ENCODE data around the gene GALR3. TPM values are rescaled to one million over a fixed set of nuclear protein-coding genes. Genes with fewer than 3 reads are reported as not detected.
A peak's percentile ranks its signal among the peaks of the same experiment; 100 is the strongest.

Gene GALR3
- total RNA-seq, 4 donors from 2014 or later: not detected

DNA sequence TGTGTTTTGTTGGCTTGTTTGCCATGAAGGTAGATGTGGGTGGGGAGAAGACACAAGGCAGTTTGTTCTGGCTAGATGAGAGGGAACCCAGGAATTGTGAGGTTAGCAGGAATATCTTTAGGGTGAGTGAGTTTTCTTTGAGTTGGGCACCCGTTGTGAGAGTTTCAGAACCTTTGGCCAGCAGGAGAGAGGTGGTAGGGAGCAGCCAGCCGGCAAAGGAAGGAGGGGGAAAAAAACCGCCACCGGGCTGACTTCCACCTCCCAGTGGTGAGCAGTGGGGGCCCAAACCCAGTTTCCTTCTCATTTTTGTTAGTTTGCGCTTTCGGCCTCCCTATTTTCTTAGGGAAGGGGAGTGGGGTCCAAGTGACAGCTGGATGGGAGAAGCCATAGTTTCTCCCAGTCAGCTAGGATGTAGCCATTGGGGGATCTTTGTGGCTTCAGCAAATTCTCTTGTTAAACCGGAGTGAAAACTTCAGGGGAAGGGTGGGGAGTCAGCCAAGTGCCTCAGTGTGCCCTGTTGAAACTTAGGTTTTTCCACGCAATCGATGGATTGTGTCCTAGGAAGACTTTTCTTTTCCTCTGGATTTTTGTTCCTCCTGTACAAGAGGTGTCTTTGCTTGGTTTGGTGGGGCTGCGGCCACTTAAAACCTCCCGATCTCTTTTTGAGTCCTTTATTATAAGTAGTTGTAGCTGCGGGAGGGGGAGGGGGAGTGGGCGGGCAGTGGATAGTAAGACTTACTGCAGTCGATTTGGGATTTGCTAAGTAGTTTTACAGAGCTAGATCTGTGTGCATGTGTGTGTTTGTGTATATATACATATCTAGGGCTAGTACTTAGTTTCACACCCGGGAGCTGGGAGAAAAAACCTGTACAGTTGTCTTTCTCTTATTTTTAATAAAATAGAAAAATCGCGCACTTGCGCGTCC is 16.5 kb upstream of the GALR3 start:
- peak in 1 of 2 donors; percentile 49 for DNase-seq
- Histone ChIP-seq H3K27me3 (no peaks in the 10 kb centered on the region), H3K36me3 (no peaks in the 10 kb centered on the region), H3K27ac (peak overlapping the region; percentile 85 to 86), H3K4me1 (peaks cover 0 to 5% of the 10 kb centered on the region in 2 donors), H3K4me3 (peak overlapping the region; percentile 43 to 50), H3K9me3 (no peaks in the 10 kb centered on the region)
- TF ChIP-seq, protein P1, sequence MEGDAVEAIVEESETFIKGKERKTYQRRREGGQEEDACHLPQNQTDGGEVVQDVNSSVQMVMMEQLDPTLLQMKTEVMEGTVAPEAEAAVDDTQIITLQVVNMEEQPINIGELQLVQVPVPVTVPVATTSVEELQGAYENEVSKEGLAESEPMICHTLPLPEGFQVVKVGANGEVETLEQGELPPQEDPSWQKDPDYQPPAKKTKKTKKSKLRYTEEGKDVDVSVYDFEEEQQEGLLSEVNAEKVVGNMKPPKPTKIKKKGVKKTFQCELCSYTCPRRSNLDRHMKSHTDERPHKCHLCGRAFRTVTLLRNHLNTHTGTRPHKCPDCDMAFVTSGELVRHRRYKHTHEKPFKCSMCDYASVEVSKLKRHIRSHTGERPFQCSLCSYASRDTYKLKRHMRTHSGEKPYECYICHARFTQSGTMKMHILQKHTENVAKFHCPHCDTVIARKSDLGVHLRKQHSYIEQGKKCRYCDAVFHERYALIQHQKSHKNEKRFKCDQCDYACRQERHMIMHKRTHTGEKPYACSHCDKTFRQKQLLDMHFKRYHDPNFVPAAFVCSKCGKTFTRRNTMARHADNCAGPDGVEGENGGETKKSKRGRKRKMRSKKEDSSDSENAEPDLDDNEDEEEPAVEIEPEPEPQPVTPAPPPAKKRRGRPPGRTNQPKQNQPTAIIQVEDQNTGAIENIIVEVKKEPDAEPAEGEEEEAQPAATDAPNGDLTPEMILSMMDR (IDR thresholded peaks at IDR 0.05): no peak
- TF ChIP-seq POLR2A (IDR thresholded peaks at IDR 0.05): no peak
- intact Hi-C loops (cut with DNase I; ENCODE audit: low total_unique reads): no loop called here

DNA sequence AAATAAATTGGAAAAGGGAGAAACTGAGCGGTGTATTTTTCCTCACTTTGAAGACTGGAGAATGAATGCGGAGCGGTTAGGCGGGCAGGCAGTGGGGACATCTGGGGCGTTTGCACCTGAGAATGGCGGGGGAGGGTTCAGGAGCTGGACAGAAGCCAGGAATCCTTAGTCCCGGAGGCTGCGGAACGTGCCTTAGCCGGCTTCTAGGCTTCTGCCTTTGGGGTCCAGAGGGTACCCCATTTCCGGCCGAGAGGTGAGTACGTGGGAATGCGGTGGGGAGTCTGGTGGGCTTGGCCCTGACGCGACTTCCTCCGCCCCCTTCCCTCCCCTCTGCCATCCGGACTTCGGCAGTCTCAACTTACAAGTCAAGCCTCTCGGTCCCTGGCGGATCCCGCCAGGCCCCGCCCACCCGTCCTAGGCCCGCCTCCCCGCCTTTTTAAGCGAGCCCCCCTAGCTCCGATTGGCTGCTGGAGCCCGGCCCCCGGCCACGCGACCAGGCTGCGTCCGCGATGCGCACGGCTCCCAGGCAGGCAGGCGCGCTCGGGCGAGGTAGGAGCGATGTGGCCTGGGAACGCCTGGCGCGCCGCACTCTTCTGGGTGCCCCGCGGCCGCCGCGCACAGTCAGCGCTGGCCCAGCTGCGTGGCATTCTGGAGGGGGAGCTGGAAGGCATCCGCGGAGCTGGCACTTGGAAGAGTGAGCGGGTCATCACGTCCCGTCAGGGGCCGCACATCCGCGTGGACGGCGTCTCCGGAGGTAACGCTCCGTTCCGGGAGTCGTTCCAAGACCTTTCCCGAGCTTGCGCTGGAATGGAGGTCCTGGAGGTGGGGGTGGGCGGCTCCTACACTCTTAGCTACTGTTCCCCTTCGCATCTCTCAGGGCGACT is 15.5 kb upstream of the GALR3 start, which contains the start of gene GCAT:
Gene GCAT, plus strand, starts transcription at position 525 of the 884 bp plus-strand sequence. Its CDS starts 34 bp downstream, at position 559.
- Histone ChIP-seq H3K4me3 (peak within 1 kb of the TSS; percentile 43 to 50), H3K27me3 (no peaks in the 10 kb centered on the region), H3K9me3 (no peaks in the 10 kb centered on the region), H3K27ac (peak within 1 kb of the TSS; percentile 85 to 86), H3K36me3 (no peaks in the 10 kb centered on the region), H3K4me1 (peaks cover 0 to 5% of the 10 kb centered on the region in 2 donors)
- intact Hi-C loops (cut with DNase I; ENCODE audit: low total_unique reads): no loop called here
- DNase-seq: peak; percentile 93 to 96
- TF ChIP-seq, protein P1 (IDR thresholded peaks at IDR 0.05): no peak
- peak; percentile 72 to 77 for TF ChIP-seq POLR2A (IDR thresholded peaks at IDR 0.05)

DNA sequence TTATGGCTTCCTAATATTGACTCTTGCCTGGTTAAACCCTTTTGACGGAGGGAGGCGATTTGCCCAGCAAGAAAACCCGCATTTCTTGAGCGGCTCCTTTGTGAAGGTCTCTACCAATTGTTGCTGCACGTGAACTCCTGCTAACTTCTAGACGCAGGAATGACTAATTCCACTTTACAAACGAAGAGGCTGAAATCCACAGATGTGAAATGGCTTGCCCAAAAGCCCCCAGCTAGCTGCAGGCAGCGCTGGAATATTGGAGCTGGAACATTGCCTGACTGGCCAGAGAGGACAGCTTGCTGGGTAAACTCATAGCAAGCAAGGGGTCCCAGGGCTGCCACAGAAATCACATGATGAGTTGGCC is 14.9 kb upstream of the GALR3 start:
- H3K27me3 ChIP-seq: no peaks in the 10 kb centered on the region
- H3K4me3 ChIP-seq: peak overlapping the region; percentile 43 to 50
- no peak for DNase-seq
- TF ChIP-seq, protein P1 (IDR thresholded peaks at IDR 0.05): no peak
- TF ChIP-seq POLR2A (IDR thresholded peaks at IDR 0.05): no peak
- H3K4me1 ChIP-seq: peaks cover 0 to 5% of the 10 kb centered on the region in 2 donors
- no peaks in the 10 kb centered on the region for H3K9me3 ChIP-seq
- peak overlapping the region; percentile 56 to 69 for H3K27ac ChIP-seq
- no peaks in the 10 kb centered on the region for H3K36me3 ChIP-seq
- intact Hi-C loops (cut with DNase I; ENCODE audit: low total_unique reads): no loop called here

DNA sequence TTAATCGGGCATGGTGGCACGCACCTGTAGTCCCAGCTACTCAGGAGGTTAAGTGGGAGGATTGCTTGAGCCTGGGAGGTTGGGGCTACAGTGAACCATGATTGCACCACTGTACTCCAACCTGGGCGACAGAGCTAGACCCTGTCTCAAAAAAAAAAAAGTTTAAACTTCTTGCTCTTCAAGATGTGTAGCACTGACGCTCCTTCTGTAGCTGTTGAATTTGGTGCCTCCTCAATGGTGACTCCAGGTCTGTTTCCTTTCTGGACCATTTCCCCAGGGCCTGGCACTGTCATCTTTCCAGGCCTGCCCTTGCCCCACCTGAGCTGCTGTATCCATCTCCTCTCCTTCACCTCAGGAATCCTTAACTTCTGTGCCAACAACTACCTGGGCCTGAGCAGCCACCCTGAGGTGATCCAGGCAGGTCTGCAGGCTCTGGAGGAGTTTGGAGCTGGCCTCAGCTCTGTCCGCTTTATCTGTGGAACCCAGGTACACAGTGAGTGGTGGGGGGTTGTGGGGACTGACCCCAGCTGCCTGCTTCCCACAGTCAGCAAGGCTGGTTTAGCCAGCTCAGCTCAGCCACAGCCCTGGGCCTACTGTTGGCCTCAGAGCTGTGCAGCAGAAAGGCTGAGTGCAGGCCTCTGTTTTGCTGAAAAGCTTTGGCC is 13.4 kb upstream of the GALR3 start:
- H3K4me1 ChIP-seq: peaks cover 0 to 5% of the 10 kb centered on the region in 2 donors
- H3K36me3 ChIP-seq: no peaks in the 10 kb centered on the region
- no peaks in the 10 kb centered on the region for H3K9me3 ChIP-seq
- TF ChIP-seq, protein P1 (IDR thresholded peaks at IDR 0.05): no peak
- no peak for TF ChIP-seq POLR2A (IDR thresholded peaks at IDR 0.05)
- no peaks in the 10 kb centered on the region for H3K27me3 ChIP-seq
- no peak overlapping the region for H3K4me3 ChIP-seq
- intact Hi-C loops (cut with DNase I; ENCODE audit: low total_unique reads): no loop called here
- no peak overlapping the region for H3K27ac ChIP-seq
- no peak for DNase-seq

Measured in uterus (tissue), 4 donors.